Activated naive CD4-positive, alpha-beta T cell treated with anti-CD3 and anti-CD28 coated beads, Interleukin-2, amount 10 ng/mL, durations not matched to agents 7 days and 5 days (primary cell): Measurements from ENCODE around the gene ADARB2.

Source experiments
- CTCF ChIA-PET: fragments of 350-600 bp; sonication (Branson Sonifier 250); formaldehyde crosslinking; loops from one replicate; lab custom pipeline; 2021; ENCODE audit warnings: antibody characterized with exemption; lab: Charles Lee
- DNase-seq: peaks from one replicate; pipeline ENCODE4 v3.0.0-alpha.2; 2020
- H3K27ac Mint-ChIP-seq: one replicate; pipeline ENCODE4 v1.8.0; 2021; ENCODE audit warnings: mild to moderate bottlenecking, moderate library complexity, mixed read lengths
- H3K27me3 Mint-ChIP-seq: one replicate; pipeline ENCODE4 v1.8.0; 2021; ENCODE audit warnings: mild to moderate bottlenecking, mixed read lengths
- H3K36me3 Mint-ChIP-seq: one replicate; pipeline ENCODE4 v1.8.0; 2021; ENCODE audit warnings: mixed read lengths
- H3K4me1 Mint-ChIP-seq: one replicate; pipeline ENCODE4 v1.8.0; 2021; ENCODE audit warnings: mixed read lengths
- H3K4me3 Mint-ChIP-seq: one replicate; pipeline ENCODE4 v1.8.0; 2021; ENCODE audit warnings: mild to moderate bottlenecking, moderate library complexity, mixed read lengths
- H3K9me3 Mint-ChIP-seq: one replicate; pipeline ENCODE4 v1.8.0; 2021; ENCODE audit warnings: mixed read lengths

The ADARB2 gene

GRCh38 chr10:1608851-1609647 is 128.3 kb downstream of the ADARB2 start:
- Mint-ChIP-seq H3K27ac (no peak overlapping the region), H3K9me3 (no peaks in the 10 kb centered on the region), H3K4me1 (no peaks in the 10 kb centered on the region), H3K4me3 (no peak overlapping the region), H3K36me3 (no peaks in the 10 kb centered on the region), H3K27me3 (peaks cover 58% of the 10 kb centered on the region)
- CTCF ChIA-PET: no interaction called here
- DNase-seq: no peak

- Mint-ChIP-seq H3K9me3 (no peaks in the 10 kb centered on the region), H3K4me3 (no peak overlapping the region), H3K27me3 (peaks cover 58% of the 10 kb centered on the region), H3K27ac (no peak overlapping the region), H3K36me3 (no peaks in the 10 kb centered on the region), H3K4me1 (no peaks in the 10 kb centered on the region)
- CTCF ChIA-PET: no interaction called here
- DNase-seq: no peak
These were observed 128.9 kb downstream of the ADARB2 start for GRCh38 chr10:1608408-1608807.

- Mint-ChIP-seq H3K27me3 (peaks cover 58% of the 10 kb centered on the region), H3K27ac (no peak overlapping the region)
These were observed 129.9 kb downstream of the ADARB2 start for GRCh38 chr10:1607466-1607865.

GRCh38 chr10:1605999-1606940 is 131.1 kb downstream of the ADARB2 start:
- no peaks in the 10 kb centered on the region for H3K36me3 Mint-ChIP-seq
- CTCF ChIA-PET: no interaction called here
- H3K9me3 Mint-ChIP-seq: peaks cover 4% of the 10 kb centered on the region
- no peak for DNase-seq
- peaks cover 49% of the 10 kb centered on the region for H3K27me3 Mint-ChIP-seq
- H3K27ac Mint-ChIP-seq: no peak overlapping the region
- H3K4me1 Mint-ChIP-seq: no peaks in the 10 kb centered on the region
- no peak overlapping the region for H3K4me3 Mint-ChIP-seq

More at GRCh38 chr10:1607466-1607865, 129.9 kb downstream of the ADARB2 start:
- Mint-ChIP-seq H3K36me3 (no peaks in the 10 kb centered on the region), H3K4me1 (no peaks in the 10 kb centered on the region), H3K9me3 (peaks cover 4% of the 10 kb centered on the region), H3K4me3 (no peak overlapping the region)
- no peak for DNase-seq
- CTCF ChIA-PET: no interaction called here

- H3K36me3 Mint-ChIP-seq: no peaks in the 10 kb centered on the region
- H3K4me3 Mint-ChIP-seq: no peak overlapping the region
- peaks cover 39% of the 10 kb centered on the region for H3K27me3 Mint-ChIP-seq
- DNase-seq: no peak
- no peak overlapping the region for H3K27ac Mint-ChIP-seq
- CTCF ChIA-PET: no interaction called here
- H3K4me1 Mint-ChIP-seq: no peaks in the 10 kb centered on the region
- peaks cover 4% of the 10 kb centered on the region for H3K9me3 Mint-ChIP-seq
These were observed 132.2 kb downstream of the ADARB2 start for GRCh38 chr10:1605121-1605520.

GRCh38 chr10:1604246-1604645 is 133.1 kb downstream of the ADARB2 start:
- Mint-ChIP-seq H3K36me3 (no peaks in the 10 kb centered on the region), H3K27ac (no peak overlapping the region), H3K27me3 (peaks cover 32% of the 10 kb centered on the region), H3K9me3 (peaks cover 4% of the 10 kb centered on the region), H3K4me1 (no peaks in the 10 kb centered on the region), H3K4me3 (no peak overlapping the region)
- CTCF ChIA-PET: no interaction called here
- DNase-seq: no peak

- H3K27me3 Mint-ChIP-seq: peaks cover 21% of the 10 kb centered on the region
- CTCF ChIA-PET: no interaction called here
- no peak overlapping the region for H3K27ac Mint-ChIP-seq
- H3K9me3 Mint-ChIP-seq: peaks cover 4% of the 10 kb centered on the region
- H3K4me3 Mint-ChIP-seq: no peak overlapping the region
- H3K36me3 Mint-ChIP-seq: no peaks in the 10 kb centered on the region
- no peaks in the 10 kb centered on the region for H3K4me1 Mint-ChIP-seq
- DNase-seq: no peak
These were observed 134.1 kb downstream of the ADARB2 start for GRCh38 chr10:1603181-1603580.

- no peak overlapping the region for H3K27ac Mint-ChIP-seq
- no peak overlapping the region for H3K4me3 Mint-ChIP-seq
- DNase-seq: no peak
- H3K4me1 Mint-ChIP-seq: no peaks in the 10 kb centered on the region
- H3K9me3 Mint-ChIP-seq: peaks cover 4% of the 10 kb centered on the region
- H3K27me3 Mint-ChIP-seq: peaks cover 10% of the 10 kb centered on the region
- H3K36me3 Mint-ChIP-seq: no peaks in the 10 kb centered on the region
- CTCF ChIA-PET: interaction anchor here (0.5 kb wide), 1 partner anchor 67 kb away, joined by 4 read pairs; no protein-coding TSS in a partner anchor
These were observed 135.3 kb downstream of the ADARB2 start for GRCh38 chr10:1602037-1602484.

GRCh38 chr10:1601406-1601805 is 135.9 kb downstream of the ADARB2 start:
- Mint-ChIP-seq H3K4me3 (no peak overlapping the region), H3K36me3 (no peaks in the 10 kb centered on the region), H3K4me1 (no peaks in the 10 kb centered on the region), H3K27ac (no peak overlapping the region), H3K9me3 (peaks cover 4% of the 10 kb centered on the region), H3K27me3 (peaks cover 9% of the 10 kb centered on the region)
- CTCF ChIA-PET: interaction anchor here (0.5 kb wide), 1 partner anchor 68 kb away, joined by 4 read pairs; no protein-coding TSS in a partner anchor
- DNase-seq: no peak

- no peak overlapping the region for H3K27ac Mint-ChIP-seq
- CTCF ChIA-PET: no interaction called here
- H3K4me3 Mint-ChIP-seq: no peak overlapping the region
- no peak for DNase-seq
- peaks cover 7% of the 10 kb centered on the region for H3K27me3 Mint-ChIP-seq
- H3K4me1 Mint-ChIP-seq: no peaks in the 10 kb centered on the region
- peaks cover 4% of the 10 kb centered on the region for H3K9me3 Mint-ChIP-seq
- H3K36me3 Mint-ChIP-seq: no peaks in the 10 kb centered on the region
These were observed 136.5 kb downstream of the ADARB2 start for GRCh38 chr10:1600861-1601260.

GRCh38 chr10:1598393-1599153 is 138.8 kb downstream of the ADARB2 start:
- H3K9me3 Mint-ChIP-seq: peaks cover 4% of the 10 kb centered on the region

GRCh38 chr10:1597370-1598146 is 139.8 kb downstream of the ADARB2 start:
- H3K36me3 Mint-ChIP-seq: no peaks in the 10 kb centered on the region
- CTCF ChIA-PET: interaction anchor here (0.6 kb wide), 1 partner anchor 495 kb away, joined by 3 read pairs; no protein-coding TSS in a partner anchor

More at GRCh38 chr10:1598393-1599153, 138.8 kb downstream of the ADARB2 start:
- no peak overlapping the region for H3K27ac Mint-ChIP-seq
- CTCF ChIA-PET: no interaction called here
- H3K4me1 Mint-ChIP-seq: no peaks in the 10 kb centered on the region
- H3K4me3 Mint-ChIP-seq: no peak overlapping the region
- DNase-seq: no peak
- peaks cover 8% of the 10 kb centered on the region for H3K27me3 Mint-ChIP-seq
- no peaks in the 10 kb centered on the region for H3K36me3 Mint-ChIP-seq

GRCh38 chr10:1596482-1597099 is 140.7 kb downstream of the ADARB2 start:
- Mint-ChIP-seq H3K4me3 (no peak overlapping the region), H3K36me3 (no peaks in the 10 kb centered on the region), H3K27ac (no peak overlapping the region), H3K27me3 (peaks cover 8% of the 10 kb centered on the region), H3K9me3 (no peaks in the 10 kb centered on the region), H3K4me1 (no peaks in the 10 kb centered on the region)
- CTCF ChIA-PET: no interaction called here
- no peak for DNase-seq

More at GRCh38 chr10:1597370-1598146, 139.8 kb downstream of the ADARB2 start:
- Mint-ChIP-seq H3K4me1 (no peaks in the 10 kb centered on the region), H3K27ac (no peak overlapping the region), H3K27me3 (peaks cover 8% of the 10 kb centered on the region), H3K4me3 (no peak overlapping the region), H3K9me3 (no peaks in the 10 kb centered on the region)
- no peak for DNase-seq
